ENCODE measurements around the gene NLRC4.

DNA sequence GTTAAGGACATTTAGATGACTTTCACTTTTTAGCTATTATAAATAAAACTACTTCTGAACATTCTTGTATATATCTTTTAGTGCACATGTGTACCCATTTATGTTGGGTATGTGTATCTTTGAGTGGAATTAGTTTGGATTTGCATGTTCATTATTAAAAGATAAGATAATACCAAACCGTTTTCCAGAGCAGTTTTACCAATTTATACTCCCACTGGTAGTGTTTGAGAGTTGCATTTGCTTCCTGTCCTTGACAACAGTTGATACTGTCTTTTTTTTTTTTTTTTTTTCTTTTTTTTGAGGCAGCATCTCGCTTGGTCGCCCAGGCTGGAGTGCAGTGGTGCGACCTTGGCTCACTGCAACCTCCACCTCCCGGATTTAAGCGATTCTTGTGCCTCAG is 75.7 kb downstream of the NLRC4 start:
- no peak for TF ChIP-seq POLR2A (IDR thresholded peaks at IDR 0.05)
- TF ChIP-seq, protein P1, sequence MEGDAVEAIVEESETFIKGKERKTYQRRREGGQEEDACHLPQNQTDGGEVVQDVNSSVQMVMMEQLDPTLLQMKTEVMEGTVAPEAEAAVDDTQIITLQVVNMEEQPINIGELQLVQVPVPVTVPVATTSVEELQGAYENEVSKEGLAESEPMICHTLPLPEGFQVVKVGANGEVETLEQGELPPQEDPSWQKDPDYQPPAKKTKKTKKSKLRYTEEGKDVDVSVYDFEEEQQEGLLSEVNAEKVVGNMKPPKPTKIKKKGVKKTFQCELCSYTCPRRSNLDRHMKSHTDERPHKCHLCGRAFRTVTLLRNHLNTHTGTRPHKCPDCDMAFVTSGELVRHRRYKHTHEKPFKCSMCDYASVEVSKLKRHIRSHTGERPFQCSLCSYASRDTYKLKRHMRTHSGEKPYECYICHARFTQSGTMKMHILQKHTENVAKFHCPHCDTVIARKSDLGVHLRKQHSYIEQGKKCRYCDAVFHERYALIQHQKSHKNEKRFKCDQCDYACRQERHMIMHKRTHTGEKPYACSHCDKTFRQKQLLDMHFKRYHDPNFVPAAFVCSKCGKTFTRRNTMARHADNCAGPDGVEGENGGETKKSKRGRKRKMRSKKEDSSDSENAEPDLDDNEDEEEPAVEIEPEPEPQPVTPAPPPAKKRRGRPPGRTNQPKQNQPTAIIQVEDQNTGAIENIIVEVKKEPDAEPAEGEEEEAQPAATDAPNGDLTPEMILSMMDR (IDR thresholded peaks at IDR 0.05) = no peak
